HepG2 (cell line): Measurements from ENCODE around the gene RSPH9. TPM values are rescaled to one million over a fixed set of nuclear protein-coding genes. Genes with fewer than 3 reads are reported as not detected.

ENCODE experiments used
- ATF3 ChIP-seq: sonication (generic); formaldehyde crosslinking; IDR thresholded peaks from 2 replicates; pipeline ENCODE4 v1.4.0; 2020; ENCODE audit warnings: missing genetic modification reagents
- ATF6 ChIP-seq: sonication (generic); formaldehyde crosslinking; conservative IDR thresholded peaks from 2 replicates; pipeline ENCODE4 v1.4.0; 2020; ENCODE audit warnings: missing genetic modification reagents
- ATF7-NPFF ChIP-seq: sonication (generic); formaldehyde crosslinking; IDR thresholded peaks from 2 replicates; pipeline ENCODE4 v1.8.1; 2023; ENCODE audit warnings: mild to moderate bottlenecking, low read depth, missing genetic modification reagents, moderate library complexity
- BCL6 ChIP-seq: IDR thresholded peaks from 2 replicates; pipeline ENCODE4 v1.6.1; 2016; ENCODE audit warnings: missing genetic modification reagents, missing compliant biosample characterization
- EED ChIP-seq: sonication (generic); formaldehyde crosslinking; IDR thresholded peaks from 2 replicates; pipeline ENCODE4 v1.5.0; 2020; ENCODE audit warnings: mild to moderate bottlenecking, missing genetic modification reagents
- IKZF5 ChIP-seq: IDR thresholded peaks from 2 replicates; pipeline ENCODE4 v1.6.1; 2018; ENCODE audit warnings: missing genetic modification reagents, mild to moderate bottlenecking, missing compliant biosample characterization
- KLF12 ChIP-seq: sonication (generic); formaldehyde crosslinking; IDR thresholded peaks from 2 replicates; pipeline ENCODE4 v1.4.0; 2020; ENCODE audit warnings: missing genetic modification reagents, borderline replicate concordance
- PHF5A ChIP-seq: IDR thresholded peaks from one replicate; pipeline ENCODE4 v1.6.1; 2018; ENCODE audit warnings: low read depth, missing genetic modification reagents; ENCODE audit not compliant: unreplicated experiment
- PRDM10 ChIP-seq: sonication (generic); formaldehyde crosslinking; IDR thresholded peaks from 2 replicates; pipeline ENCODE4 v1.4.0; 2020; ENCODE audit warnings: low read depth, missing genetic modification reagents
- RELA ChIP-seq: sonication (generic); formaldehyde crosslinking; IDR thresholded peaks from 2 replicates; pipeline ENCODE4 v1.4.0; 2020; ENCODE audit warnings: missing genetic modification reagents
- TFDP2 ChIP-seq: sonication (generic); formaldehyde crosslinking; IDR thresholded peaks from 2 replicates; pipeline ENCODE4 v1.4.0; 2020; ENCODE audit warnings: missing genetic modification reagents
- TOPORS ChIP-seq: sonication (generic); formaldehyde crosslinking; IDR thresholded peaks from 2 replicates; pipeline ENCODE4 v1.8.0; 2023; ENCODE audit warnings: mild to moderate bottlenecking, missing genetic modification reagents
- ZBTB42 ChIP-seq: sonication (generic); formaldehyde crosslinking; IDR thresholded peaks from 2 replicates; pipeline ENCODE4 v1.5.0; 2020; ENCODE audit warnings: mild to moderate bottlenecking, missing genetic modification reagents
- ZNF18 ChIP-seq: sonication (generic); formaldehyde crosslinking; IDR thresholded peaks from 2 replicates; pipeline ENCODE4 v1.8.0; 2022; ENCODE audit warnings: mild to moderate bottlenecking, missing genetic modification reagents; ENCODE audit not compliant: insufficient replicate concordance
- ZNF629 ChIP-seq: sonication (generic); formaldehyde crosslinking; conservative IDR thresholded peaks from 2 replicates; pipeline ENCODE4 v1.5.0; 2020; ENCODE audit warnings: missing genetic modification reagents
- ZNF644 ChIP-seq: IDR thresholded peaks from 2 replicates; pipeline ENCODE4 v1.6.1; 2016; ENCODE audit warnings: low read depth
- ZNF83 ChIP-seq: sonication (generic); formaldehyde crosslinking; IDR thresholded peaks from 2 replicates; pipeline ENCODE4 v1.4.0; 2020; ENCODE audit warnings: missing genetic modification reagents, mild to moderate bottlenecking, borderline replicate concordance
- ZNF878 ChIP-seq: sonication (generic); formaldehyde crosslinking; IDR thresholded peaks from 2 replicates; pipeline ENCODE4 v1.8.1; 2023; ENCODE audit warnings: mild to moderate bottlenecking, missing genetic modification reagents, moderate library complexity
- polyA plus RNA-seq, 8 experiments: library from polyadenylated mRNA; depleted of rRNA in 3 of 8; stranded (reverse) in 7 of 8; unstranded in 1 of 8; fragments of >200 nt; fragmentation: Illumina TruSeq in 4 of 8; extraction: Trizol in 4 of 8; gene quantifications; 2 replicates each; pipeline versions ENCODE4 v1.2.1 to v1.2.3, GENCODE V29; 2011 to 2016; ENCODE audit warnings: low read depth in 4 of 8, missing spikeins in 1 of 8, mixed read lengths in 1 of 8; ENCODE audit not compliant: insufficient read depth in 1 of 8
- total RNA-seq, 5 experiments: library from RNA; depleted of rRNA; stranded (reverse); fragments of >200 nt; fragmentation: Illumina TruSeq; extraction: Trizol; gene quantifications; 2 replicates each; pipeline ENCODE4 v1.2.3, GENCODE V29; 2016; ENCODE audit warnings: low read depth in 1 of 5

Gene RSPH9
- total and polyA plus RNA-seq, 2 of the 13 experiments (the other 11 are each of a cell fraction or from before 2014, with no cell fraction given) = 0.04 TPM; not detected in 1

- TF ChIP-seq ATF6 (no peak), KLF12 (peak; percentile 71; the same call in 1 of the 2 replicates), TOPORS (0 out of 2 replicates have a peak, but pooled peaks have one; percentile 22), PRDM10 (CRISPR knock-in tag) (peak; percentile 85; the same call in 1 of the 2 replicates), ZNF878 (CRISPR knock-in tag) (peak; percentile 90), BCL6 (CRISPR knock-in tag) (peak; percentile 63; the same call in 1 of the 2 replicates), ZNF644 (no peak; the same call in 1 of the 2 replicates), EED (CRISPR knock-in tag) (peak; percentile 78; the same call in 1 of the 2 replicates), ZNF629 (CRISPR knock-in tag) (0 out of 2 replicates have a peak, but pooled peaks have one; percentile 27), RELA (CRISPR knock-in tag) (no peak; the same call in 1 of the 2 replicates), PHF5A (peak; percentile 81), ATF3 (no peak; the same call in 1 of the 2 replicates), ZNF18 (CRISPR knock-in tag) (no peak), IKZF5 (CRISPR knock-in tag) (peak; percentile 86), ZBTB42 (CRISPR knock-in tag) (no peak; the same call in 1 of the 2 replicates), TFDP2 (CRISPR knock-in tag) (0 out of 2 replicates have a peak, but pooled peaks have one; percentile 34), ATF7-NPFF (CRISPR knock-in tag) (no peak), ZNF83 (CRISPR knock-in tag) (0 out of 2 replicates have a peak, but pooled peaks have one; percentile 17)
Observed at GRCh38 chr6:43629505-43630300, 15.1 kb upstream of the RSPH9 start (continued).
